ENCODE data around the gene PRKCE.
"Not testable (repeated sequence)": the region's sequence is repeated elsewhere in the genome, so short reads cannot be mapped to it uniquely, and the experiment has no call there.

PRKCE gene

GRCh38 chr2:45871025-45871424 lies 219.6 kb downstream of the PRKCE start:
- no peak for DNase-seq

- no peak for DNase-seq
Measured at GRCh38 chr2:45871541-45871940, 220.1 kb downstream of the PRKCE start.

GRCh38 chr2:45872211-45872610 lies 220.7 kb downstream of the PRKCE start:
- no peak for DNase-seq

- DNase-seq = peak in 1 of 3 experiments; percentile 67
Measured at GRCh38 chr2:45874344-45874743, 222.9 kb downstream of the PRKCE start.

- no peak for DNase-seq
Measured at GRCh38 chr2:45876611-45877010, 225.1 kb downstream of the PRKCE start.

GRCh38 chr2:45879406-45879805 lies 227.9 kb downstream of the PRKCE start:
- DNase-seq = no peak

GRCh38 chr2:45879936-45880335 lies 228.5 kb downstream of the PRKCE start:
- no peak for DNase-seq

GRCh38 chr2:45881970-45882581 lies 230.6 kb downstream of the PRKCE start:
- no peak for DNase-seq

- DNase-seq = peak in 1 of 3 experiments; percentile 28
Measured at GRCh38 chr2:45882707-45883602, 231.5 kb downstream of the PRKCE start.

GRCh38 chr2:45883603-45884000 lies 232.1 kb downstream of the PRKCE start:
- DNase-seq = no peak

GRCh38 chr2:45884126-45884525 lies 232.7 kb downstream of the PRKCE start:
- DNase-seq = no peak

GRCh38 chr2:45885171-45885621 lies 233.7 kb downstream of the PRKCE start:
- peak in 1 of 3 experiments; percentile 57 for DNase-seq

GRCh38 chr2:45886171-45886663 lies 234.7 kb downstream of the PRKCE start:
- no peak for DNase-seq

GRCh38 chr2:45888167-45888566 lies 236.7 kb downstream of the PRKCE start:
- no peak for DNase-seq

GRCh38 chr2:45888641-45889040 lies 237.2 kb downstream of the PRKCE start:
- peak in 1 of 3 experiments; percentile 62 for DNase-seq

GRCh38 chr2:45889053-45889452 lies 237.6 kb downstream of the PRKCE start:
- DNase-seq = peak; percentile 75 to 95 (median 90)

GRCh38 chr2:45889620-45890370 lies 238.3 kb downstream of the PRKCE start:
- DNase-seq = peak in 2 of 3 experiments; percentile 46 to 59

GRCh38 chr2:45890371-45890646 lies 238.8 kb downstream of the PRKCE start:
- DNase-seq = not testable (repeated sequence)

GRCh38 chr2:45890819-45891218 lies 239.3 kb downstream of the PRKCE start:
- peak in 1 of 3 experiments; percentile 63 for DNase-seq

GRCh38 chr2:45891719-45892424 lies 240.4 kb downstream of the PRKCE start:
- peak; percentile 66 to 91 (median 91) for DNase-seq

- DNase-seq = peak; percentile 74 to 98 (median 91)
Measured at GRCh38 chr2:45892425-45892745, 240.9 kb downstream of the PRKCE start.

- peak; percentile 74 to 92 (median 91) for DNase-seq
Measured at GRCh38 chr2:45892757-45893156, 241.3 kb downstream of the PRKCE start.

GRCh38 chr2:45894211-45894610 lies 242.7 kb downstream of the PRKCE start:
- DNase-seq = no peak
